CD4-positive, alpha-beta T cell treated with Interleukin-15 for 4 hours (primary cell): Measurements from ENCODE around the gene PRPF6.

Experiments used
- DNase-seq: peaks from one replicate; pipeline ENCODE4 v3.0.0-alpha.2; 2020; ENCODE audit warnings: low spot score

PRPF6 gene

DNA sequence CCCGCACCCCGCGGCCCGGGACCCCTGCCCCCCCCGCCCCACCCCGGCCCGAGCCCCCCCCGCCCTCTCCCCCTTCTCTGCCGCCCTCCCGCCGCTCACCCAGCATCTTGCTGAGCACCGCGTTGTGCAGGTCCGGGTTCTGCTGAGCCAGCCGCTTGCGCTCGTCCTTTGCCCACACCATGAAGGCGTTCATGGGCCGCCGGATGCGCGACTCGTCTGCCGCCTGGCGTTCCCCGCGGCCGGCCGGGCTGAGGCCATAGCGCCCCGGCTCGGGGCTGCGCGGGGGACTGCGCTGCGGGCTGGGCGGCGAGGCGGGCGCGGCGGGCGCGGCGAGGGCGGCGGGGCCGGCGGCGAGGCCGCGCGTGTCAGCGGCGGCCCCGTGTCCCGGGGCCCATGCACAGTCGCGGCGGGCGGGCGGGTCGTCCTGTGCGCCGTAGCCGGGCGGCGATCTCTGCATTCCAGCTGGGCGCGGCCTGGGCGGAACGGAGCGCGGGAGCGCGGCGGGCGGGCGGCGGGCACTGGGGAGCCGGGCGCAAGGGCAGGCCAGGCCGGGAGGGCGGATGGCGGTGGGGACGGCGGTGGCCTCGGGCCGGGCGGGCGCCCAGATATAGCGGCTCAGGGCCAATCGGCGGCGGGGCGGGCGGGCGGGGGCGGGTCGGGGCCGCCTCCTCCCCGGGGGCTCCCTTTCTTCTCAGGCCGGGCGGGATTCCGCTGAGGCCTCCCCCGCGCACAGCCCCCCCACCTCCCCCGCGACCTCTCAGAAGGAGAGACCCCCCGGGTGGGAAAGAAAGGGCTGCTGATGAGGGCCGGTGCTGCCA is 68.3 kb downstream of the PRPF6 start, which contains the start of gene SOX18:
SOX18 (minus strand) TSS at position 580 of the 818 bp plus-strand sequence; CDS start at position 457, 123 bp downstream.
- DNase-seq, result no peak

DNA sequence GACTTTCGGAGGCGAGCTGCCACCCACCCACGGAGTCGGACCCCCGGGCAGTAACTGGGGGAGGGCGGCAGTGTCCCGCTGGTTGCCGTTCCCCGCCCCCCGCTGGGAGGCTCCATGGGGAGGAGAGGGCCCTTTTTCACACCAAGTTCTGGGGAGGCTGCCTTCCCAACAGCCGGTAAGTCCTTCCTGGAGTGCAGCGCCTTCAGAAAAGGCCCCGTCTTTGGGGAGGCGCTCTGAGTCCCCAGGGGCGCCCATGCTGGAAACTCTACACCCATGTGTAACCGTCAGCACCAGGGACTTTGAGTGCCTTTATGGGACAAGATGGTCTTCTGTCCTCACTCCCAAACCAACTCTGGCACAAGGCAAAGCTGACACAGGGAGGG is 68.9 kb downstream of the PRPF6 start:
- DNase-seq, result no peak

DNA sequence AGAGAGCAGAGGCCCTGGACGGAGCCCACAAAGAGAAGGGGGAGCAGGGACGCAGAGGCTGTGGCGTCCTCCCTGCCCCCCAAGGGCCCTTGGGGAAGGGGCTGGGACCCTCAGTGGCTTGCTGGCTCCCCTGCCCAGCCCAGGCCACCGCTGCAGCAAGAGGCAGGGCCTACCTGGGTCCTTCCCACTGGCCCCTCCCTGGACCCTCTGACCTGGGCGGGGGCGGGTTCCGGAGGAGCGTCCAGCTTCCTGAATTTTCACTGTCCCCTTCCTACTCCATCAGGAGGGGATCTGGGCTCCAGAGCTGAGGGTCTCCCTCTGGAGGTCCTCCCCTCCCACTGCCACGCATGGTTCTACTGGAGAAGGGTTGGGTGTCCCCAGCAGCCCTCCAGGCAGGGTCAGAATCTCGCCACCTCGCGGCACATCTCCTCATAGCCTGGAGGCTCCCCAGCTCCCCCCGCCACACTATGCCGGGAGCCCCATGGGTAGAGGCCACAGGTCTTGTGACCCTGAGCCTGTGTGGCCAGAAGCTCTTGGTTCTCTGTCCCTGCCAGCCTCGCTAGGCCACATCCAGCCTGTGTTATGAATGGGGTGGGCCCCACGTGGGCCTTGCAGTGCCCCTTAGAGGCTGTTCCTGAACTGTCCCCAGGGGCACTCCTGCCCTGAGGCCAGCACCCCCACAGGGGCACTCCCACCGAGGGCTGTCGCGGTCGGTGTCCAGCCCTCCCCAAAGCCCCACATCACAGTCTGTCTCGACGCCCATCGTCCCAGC is 69.5 kb downstream of the PRPF6 start:
- DNase-seq, result no peak

DNA sequence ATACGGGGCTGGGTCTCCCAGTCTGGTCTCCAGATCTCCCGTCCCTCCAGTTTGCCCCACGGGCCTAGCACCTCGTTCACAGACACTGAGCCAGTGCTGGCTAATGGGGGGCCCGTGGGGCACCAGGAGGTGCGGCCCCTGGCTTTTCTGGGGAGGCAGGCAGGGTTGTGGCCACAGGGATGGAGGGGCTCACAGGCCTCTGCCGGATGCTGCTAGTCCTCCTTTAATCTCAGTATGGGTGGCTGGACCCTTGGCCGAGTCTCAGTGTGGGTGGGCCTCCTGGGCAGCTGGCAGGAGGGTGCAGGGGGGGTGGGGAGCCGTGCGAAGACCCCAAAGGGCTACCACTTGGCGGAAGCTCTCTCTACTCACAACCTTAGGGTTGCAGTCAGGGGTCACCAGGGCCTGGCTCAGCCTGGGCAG is 70.1 kb downstream of the PRPF6 start:
- DNase-seq, result no peak

DNA sequence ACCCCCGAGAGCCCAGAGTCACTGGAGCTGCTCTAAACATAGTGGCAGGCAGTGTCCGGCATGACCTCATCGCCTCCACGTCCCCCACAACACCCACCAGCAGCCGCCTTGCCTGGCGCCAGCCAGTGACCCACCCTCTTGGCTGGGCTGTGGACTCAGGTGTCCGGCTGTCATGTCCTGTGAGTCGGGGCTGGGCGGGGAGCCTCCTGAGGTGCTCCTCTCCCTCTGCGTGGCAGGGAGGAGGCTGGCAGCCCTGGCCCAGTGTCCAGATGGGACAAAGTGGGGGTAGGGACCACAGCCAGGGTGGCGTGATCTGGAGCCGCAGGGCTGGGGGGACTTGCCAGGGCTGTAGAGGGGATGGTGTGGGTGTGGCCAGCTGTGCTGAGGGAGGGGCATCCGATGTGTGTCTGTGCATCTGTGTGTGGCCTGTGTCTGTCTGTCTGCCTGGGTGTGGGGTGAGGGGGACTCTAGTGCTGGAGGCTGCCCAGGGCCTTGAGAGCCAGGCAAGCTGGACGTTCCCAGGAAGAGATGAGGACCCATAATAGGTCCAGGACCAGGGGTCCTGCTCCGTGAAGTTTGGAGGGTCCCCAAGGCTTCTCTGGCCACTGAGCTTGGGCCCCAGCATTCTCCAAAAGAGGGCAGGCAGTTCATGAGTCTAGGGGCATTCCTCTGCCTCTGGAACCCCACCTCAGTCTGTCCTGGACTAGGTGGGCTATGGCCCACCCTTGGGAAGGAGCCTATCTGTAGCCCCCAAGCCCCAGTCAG is 70.8 kb downstream of the PRPF6 start:
- DNase-seq, result no peak

DNA sequence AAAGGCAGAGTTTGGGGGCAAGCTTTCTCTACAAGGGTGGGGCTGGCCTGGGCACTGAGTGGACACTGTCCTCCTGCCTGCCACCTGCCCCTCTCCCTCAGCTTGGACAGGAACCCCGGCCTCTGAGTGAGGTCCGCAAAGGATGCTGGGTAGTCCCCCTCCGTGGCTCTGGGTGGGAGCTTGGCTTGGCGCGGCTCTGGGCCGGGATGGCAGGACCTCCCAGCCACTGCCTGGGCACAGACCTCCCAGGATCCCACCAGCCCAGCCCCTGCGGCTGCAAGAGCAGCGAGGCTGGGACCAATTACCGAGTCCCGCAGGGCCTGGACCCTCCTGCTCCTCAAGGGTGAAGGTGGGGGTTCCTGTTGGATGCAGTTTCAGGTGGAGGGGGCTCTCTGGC is 71.4 kb downstream of the PRPF6 start:
- no peak for DNase-seq

DNA sequence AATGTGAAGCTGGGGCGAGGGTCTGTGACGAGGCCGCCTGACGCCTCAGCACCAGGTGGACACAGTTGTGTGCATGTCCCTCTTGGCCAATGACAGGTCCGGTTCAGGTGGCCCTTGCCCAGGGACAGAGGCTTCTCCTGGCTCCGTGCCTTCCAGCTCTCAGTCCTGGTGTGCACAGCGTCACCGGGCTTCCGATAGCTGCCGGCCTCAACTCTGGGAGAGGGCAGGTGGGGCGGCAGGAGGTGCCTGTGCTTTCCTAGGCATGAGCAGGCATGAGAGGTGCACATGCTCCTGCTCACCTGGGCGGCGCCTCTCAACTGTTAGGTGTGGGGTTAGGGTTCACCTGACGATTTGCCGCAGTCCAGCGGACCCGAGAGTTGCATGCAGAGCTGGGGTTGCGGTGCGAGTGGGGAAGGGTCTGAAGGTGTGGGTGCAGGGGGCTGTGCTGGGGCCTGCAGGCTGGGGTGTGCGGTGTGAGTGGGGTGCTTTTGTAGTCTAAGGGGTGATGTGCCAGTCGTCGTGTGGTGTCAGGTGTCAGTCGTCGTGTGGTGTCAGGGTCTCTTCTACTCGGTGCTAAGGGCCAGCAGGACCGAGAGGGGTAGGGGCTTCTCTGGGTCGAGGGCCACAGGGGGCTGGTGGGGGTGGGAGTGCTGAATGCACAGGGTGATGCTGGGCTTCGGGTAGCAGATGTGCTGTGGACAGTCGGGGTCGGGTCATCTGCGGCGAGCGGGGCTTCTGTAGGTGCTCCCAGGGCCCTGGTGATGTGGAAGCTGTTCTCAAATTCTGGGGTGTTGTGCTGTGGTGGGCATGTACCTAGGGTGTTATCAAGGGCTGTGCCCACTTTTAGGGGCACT is 72.3 kb downstream of the PRPF6 start:
- no peak for DNase-seq

DNA sequence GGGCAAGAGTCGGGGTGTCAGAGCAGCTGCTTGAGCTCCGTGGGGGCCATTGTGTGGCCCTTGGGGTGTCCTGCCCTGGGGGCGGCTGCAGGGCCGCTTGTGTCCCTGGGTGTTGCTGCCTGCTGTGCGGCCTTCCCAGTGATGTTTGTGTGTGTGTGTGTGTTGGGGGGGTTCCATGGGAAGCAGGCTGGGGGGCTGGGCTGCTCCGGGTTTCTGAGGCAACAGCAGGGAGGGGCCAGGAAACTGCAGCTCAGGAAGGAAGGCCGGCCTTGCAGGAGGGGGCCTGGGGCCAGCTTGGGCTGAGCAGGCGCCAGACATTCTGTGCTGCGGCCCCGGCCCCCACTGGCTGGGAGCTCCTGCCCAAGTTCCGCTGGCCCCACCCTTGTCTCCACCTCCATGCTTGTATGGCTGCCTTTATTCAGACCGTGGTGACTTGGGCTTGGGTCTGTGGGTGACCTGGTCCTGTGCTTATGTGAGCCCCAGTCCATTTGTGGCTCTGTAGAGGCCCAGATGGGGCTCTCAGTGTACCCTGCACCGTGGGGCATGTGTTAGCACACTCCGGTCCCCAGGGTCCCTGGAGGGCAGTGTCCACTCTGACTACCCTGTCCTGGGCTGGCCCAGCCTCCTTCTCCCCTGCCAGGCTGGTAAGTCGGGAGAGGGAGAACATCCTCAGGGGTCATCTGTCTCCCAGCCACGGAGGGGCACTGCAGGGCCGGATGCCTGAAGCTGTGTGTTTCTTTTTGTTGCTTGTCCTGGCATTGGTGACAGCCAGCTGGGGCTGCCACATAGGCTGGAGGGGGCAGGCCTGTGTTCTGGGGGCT is 73.1 kb downstream of the PRPF6 start:
- no peak for DNase-seq

DNA sequence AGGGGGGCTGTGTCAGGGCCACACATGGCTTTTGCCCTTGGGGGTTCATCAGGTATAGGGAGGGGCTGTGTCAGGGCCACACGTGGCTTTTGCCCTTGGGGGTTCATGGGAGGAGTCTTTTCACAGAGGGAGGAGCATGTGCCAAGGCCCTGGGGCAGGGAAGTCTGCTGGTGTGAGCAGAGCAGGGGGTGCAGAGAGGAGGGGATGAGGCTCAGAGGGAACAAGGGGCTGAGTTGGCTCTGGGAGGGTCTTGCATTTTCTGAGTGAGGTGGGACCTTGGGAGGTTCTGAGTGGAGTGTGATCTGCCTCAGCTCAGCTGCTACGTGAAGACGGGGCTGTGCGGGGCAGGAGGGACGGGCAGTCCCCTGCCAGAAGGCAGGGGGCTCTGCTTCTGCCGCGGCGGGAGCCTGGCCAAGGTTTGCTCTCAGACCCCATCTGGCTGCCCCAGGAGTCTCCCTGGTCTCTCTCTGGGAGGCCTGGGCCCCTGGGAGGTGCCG is 74.5 kb downstream of the PRPF6 start:
- no peak for DNase-seq

DNA sequence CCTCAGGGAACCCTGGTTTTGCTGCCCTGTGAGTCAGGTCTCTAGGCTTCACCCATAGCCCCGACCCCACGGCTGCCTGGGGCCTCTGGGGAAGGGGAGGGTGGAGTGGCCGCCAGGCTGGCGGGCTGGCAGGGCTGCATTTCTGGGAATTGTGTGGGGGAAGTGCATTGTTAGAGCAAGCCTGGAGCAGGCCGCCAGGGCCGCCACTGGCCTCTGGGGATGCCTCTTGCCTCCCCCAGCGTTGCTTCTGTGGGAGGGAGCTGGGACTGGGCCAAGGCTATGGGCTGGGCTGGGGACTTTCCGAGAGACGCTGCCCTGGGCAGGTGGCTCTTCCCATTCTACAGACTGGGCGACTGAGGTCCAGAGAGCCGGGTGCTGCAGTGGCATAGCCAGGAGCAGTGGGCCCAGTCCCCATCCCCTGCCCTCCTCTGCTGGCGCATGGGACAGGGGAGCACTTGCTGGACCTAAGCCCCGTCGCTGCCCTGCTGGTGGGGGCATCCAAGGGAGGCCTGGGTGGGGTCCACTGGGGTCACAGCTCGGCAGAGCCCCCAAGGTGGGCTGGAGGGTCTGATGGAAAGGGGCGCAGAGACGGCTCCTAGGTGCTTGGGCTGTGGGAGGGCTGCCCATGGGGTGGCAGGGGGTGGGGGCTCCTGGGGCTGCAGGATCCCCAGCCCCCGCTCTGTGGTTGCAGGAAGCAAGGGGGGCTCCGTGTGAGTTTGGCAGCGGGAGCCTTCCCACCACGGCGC is 75.1 kb downstream of the PRPF6 start:
- no peak for DNase-seq

DNA sequence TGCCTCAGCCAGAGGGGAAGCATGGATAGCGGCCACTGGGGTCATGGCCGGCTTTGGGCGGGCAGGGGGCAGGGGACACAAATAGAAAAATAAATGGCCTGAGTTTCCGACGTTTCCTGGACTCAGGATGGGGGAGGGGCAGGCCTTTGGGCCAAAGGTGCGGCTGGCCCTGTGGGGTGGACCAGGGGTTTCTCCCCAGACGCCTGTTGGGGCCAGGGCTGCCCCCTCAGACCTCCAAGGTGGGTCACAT is 75.6 kb downstream of the PRPF6 start:
- no peak for DNase-seq

DNA sequence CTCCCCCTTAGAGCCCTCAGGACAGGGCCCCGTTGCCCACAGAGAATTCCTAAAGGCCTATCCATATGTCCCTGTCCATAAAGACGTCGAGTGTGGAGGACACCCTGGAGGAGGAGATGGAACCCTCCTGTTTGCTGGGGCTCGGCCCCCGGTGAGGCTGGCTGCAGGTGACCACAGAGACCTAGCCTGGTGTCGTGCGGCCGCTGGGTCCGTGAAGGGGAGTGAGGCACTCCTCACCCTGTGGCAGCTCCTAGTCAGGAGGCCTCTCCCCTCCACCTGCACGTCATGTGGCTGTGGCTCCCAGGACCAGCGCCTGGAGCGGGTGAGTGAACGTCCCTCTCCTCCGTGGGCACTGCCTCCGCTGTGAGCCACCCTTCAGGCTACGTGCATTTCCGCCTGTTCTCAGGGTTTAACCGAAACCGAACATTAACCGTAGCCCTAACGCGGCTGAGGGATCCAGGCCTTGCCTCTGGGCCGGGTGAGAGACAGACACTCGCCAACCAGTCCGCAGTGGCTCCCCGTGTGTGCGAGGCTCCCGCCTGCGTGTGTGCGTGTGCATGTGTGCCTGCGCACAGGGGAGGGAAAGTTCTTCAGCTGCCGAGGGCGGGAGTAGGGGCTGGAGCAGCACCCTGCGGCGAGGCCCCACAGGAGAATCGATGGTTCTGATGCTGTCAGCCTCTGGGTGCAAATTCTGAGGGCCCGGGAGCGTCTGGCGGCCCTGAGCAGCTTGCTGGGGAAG is 76.1 kb downstream of the PRPF6 start:
- DNase-seq, result no peak

DNA sequence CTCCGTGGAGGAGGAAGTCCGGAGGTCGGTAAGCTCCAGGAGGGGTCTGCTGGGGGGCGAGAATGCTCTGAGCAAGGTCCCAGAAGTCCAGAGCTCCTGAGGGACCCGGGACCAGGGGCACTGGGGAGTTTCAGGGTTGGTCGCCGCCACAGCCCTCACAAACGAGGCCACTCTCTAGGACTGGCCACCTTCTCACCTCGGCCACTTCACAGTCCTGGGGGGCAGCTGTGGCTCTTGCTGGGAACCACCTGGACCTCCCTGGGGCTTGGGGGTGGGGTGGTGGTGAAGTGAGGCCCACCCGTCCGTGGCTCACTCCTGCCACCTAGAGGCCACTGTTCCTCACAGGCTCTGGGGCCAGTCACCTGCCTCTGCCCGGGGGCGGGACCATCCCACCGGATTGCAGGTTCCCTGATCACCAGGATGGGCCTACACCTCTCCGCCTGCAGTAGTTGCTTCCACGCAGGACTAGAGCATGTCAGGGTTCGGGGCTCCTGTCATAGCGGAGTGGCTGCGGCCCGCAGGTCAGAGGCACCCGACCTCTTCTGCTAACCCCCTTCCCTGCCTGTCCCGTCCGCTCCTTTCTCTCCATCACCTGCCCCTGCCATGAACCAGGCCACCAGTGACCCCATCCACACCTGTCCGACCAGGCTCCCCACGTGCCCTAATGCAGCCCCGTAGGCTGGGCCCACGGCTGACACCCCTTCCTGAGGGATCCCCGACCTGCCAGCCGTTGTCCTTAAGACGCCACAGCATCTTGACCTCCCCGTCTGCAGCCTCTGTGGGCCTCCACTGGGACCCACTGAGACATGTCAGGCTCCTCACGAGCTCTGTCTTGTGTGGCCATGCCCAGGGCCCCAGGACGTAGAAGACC is 76.9 kb downstream of the PRPF6 start:
- DNase-seq, result peak; percentile 76

DNA sequence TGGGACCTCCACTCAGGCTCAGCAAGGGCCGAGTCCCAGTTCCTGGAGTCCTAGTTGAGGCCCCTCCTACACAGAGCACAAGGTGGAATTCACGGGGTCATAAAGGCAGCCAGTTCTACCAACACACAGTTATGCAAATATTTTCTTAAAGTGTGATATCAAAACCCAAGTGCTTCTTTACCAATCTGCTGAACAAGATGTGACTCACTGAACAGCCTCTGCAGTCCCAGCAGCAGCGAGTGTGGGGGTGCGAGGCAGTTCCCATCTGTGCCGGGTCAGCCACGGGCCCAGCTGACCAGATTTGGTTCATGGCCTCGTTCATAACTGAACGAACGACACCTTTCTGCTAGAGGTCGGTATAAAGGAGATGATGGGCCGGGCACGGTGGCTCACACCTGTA is 77.6 kb downstream of the PRPF6 start:
- no peak for DNase-seq

DNA sequence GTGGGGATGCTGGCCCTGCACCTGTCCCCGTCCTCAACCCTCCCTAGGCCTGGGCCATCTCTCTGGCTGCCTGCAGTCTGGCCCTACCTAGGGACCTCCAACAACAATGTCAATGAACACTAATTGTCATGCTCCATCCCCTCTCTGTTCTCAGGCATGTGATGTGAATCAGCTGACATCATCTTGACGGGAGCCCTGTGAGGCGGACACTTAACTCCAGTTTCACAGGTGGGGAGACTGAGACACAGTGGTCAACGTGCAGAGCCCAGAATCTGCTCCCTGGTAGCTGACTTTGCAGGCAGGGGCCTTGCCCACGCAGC is 81.3 kb downstream of the PRPF6 start:
- DNase-seq, result no peak

DNA sequence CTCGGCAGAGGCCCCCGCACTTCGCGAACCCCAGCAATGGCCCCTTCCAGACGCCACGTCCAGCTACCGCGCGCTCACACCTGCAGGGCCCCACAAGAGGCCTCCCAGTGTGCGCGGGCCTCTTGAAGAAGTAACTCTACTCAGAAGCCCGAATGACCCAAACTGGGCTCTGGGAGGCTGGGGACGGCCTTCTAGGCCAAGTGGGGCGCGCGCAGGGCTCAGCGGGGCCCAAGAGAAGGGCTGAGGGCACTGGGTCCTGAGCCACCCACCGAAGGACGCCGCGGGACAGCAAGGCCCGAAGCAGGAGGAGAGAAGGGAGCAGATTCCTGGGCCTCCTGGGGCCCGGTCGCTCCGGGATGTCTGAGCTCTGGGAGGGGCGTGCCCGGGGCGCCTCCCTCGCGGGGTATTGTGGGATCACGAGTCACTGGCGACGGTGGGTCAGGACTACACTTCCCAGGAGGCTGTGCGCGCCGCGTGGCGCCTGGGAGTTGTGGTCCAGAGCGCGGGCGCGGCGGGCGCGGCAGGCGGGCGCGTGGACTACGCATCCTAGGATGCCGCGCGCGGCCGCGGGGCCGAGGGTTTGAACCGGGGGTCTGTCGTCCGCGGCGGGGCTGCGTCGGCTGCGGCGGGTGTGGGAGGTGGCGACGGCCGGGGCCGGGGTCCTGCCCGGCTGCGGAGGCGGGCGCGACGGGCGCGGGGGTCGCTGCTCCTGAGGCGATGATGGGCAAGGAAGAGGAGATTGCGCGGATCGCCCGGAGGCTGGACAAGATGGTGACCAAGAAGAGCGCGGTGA is 81.9 kb downstream of the PRPF6 start, which contains the start of gene TCEA2:
TCEA2 (plus strand) TSS at position 603 of the 793 bp plus-strand sequence; CDS start at position 718, 115 bp downstream.
- peak; percentile 93 for DNase-seq

DNA sequence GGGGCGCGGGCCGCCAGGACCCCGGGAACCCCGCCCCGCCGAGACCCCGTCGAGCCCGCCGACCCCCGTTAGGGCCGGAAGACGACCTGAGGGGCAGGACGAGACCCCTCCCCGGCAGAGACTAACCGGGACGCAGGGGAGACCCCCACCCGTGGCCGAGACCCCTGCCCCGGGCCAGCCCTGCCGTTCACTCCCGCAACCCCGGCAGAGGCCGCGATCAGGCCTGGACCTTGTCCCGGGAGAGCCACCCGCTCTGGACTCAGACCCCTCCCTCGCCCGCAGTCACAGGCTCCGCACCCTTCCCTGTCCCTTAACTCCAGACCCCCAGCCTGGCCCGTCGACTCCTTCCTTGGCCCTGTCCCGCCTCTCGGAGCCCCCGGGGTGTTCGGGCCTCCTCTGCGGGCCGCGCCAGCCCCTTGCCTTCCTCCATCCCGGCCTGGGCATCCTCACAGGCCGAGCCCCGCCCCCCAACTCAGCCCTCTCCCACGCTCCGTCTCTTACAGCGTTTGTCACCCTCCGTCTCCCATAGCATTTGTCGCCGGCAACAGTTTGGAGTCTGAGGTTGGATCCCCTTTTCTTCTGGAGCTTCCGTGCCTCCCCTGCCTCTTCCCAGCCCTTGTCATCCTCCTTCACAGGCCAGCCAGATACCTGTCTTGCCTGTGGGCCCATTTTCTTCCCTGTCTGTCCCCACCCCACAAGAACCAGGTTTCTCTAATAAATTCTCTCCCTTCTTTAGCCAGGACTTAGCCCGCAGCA is 82.6 kb downstream of the PRPF6 start:
- no peak for DNase-seq
